Upper lobe of left lung (tissue), 4 donors: ENCODE measurements around the gene POGZ.

Experiments used
- EP300 ChIP-seq, 4 donors: sonication (generic); formaldehyde crosslinking; IDR thresholded peaks; one replicate each; pipeline ENCODE4 v1.5.1; 2017; ENCODE audit warnings: antibody characterized with exemption in 4 of 4, control low read depth in 2 of 4
- TF ChIP-seq, protein P1 (sequence below), 6 experiments: fragments of 450-650 bp in 4 of 6; fragments of 200-600 bp in 2 of 6; sonication (generic) in 2 of 6; IDR thresholded peaks; one replicate each; pipeline ENCODE4 v1.5.1; 2016 to 2019; ENCODE audit warnings: antibody characterized with exemption in 6 of 6

DNA sequence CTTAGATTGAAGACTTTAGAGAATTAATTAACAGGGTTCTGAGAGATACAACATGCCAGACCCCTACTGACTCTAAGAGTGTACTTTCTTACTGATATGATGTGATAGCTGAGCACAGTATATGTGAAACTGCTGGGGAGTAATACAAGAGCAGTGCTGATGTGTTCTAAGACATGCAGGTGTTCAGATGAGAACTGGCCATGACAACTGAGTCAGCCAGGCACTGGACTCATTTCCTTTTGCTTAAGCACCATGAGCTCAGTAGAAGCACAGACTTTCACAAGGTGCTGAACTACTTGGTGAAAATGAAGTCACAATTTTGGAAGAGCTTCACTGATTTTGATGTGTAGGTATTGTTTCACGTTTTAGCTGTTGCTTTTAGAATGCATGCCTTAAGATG, 15.9 kb upstream of the POGZ start:
- TF ChIP-seq, protein P1, sequence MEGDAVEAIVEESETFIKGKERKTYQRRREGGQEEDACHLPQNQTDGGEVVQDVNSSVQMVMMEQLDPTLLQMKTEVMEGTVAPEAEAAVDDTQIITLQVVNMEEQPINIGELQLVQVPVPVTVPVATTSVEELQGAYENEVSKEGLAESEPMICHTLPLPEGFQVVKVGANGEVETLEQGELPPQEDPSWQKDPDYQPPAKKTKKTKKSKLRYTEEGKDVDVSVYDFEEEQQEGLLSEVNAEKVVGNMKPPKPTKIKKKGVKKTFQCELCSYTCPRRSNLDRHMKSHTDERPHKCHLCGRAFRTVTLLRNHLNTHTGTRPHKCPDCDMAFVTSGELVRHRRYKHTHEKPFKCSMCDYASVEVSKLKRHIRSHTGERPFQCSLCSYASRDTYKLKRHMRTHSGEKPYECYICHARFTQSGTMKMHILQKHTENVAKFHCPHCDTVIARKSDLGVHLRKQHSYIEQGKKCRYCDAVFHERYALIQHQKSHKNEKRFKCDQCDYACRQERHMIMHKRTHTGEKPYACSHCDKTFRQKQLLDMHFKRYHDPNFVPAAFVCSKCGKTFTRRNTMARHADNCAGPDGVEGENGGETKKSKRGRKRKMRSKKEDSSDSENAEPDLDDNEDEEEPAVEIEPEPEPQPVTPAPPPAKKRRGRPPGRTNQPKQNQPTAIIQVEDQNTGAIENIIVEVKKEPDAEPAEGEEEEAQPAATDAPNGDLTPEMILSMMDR (IDR thresholded peaks at IDR 0.05): no peak
- TF ChIP-seq EP300 (IDR thresholded peaks at IDR 0.05): no peak
